Measurements from ENCODE around the gene C1QL2.

Gene C1QL2

DNA sequence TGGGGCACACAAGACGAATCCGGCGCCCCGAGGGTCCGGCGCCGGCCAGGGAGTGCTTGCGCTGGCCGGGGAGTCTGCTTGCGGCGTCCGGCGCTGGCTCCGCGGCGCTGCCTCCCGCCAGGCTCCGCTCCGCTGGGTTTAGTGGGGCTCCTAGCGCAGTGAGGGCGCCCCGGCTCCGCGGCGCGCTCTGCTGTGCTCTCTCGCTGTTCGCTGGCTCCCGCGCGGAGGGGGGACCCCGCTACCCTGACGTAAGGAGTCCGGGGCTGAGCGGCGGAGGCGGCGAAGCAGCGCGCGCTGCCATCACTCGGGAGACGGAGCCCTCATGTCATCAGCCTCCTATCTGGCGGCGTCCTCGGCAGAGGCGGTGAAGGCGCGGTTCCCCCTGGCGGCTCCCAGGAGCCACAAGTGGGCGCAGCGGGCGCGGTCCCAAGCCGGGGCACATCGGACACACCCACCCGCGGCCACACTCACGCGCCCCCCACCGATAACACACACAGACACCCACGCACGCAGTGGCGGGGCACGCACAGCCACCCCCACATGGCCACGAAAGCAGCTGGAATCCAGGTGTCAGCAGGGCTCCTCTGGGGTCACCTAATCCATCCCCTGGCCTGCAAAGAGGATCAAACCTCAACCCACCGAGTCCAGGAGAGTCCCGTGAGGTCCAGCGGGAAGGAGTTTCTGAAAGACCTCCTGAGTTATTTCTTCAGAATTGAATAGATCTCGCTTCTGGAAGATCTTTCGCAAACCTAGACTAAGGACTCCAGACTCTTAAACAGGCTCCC, at the start of gene C1QL2:
Gene C1QL2, minus strand, starts transcription at position 189 of the 785 bp plus-strand sequence. CDS start 482 bp downstream, outside the sequence.
- DNase-seq = no peak

DNA sequence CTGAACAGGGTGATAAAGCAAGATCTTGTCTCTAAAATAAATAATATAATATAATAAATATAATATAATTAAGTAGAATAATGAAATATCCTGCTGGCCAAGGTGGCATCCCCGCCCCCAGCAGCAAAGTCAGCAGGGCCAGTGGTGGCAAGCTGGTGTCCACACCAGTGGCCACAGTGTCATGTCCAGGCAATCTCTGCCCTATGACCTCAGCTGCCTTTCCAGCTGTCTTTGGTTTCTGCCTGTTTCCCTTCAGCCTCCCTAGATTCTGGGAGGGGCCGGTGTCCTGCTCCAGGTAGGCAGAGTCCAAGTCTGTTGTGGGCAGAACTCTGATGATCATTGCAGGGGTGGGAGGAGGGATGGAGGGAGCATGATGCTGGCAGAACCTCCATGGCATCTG, 48.9 kb upstream of the C1QL2 start:
- DNase-seq = no peak

DNA sequence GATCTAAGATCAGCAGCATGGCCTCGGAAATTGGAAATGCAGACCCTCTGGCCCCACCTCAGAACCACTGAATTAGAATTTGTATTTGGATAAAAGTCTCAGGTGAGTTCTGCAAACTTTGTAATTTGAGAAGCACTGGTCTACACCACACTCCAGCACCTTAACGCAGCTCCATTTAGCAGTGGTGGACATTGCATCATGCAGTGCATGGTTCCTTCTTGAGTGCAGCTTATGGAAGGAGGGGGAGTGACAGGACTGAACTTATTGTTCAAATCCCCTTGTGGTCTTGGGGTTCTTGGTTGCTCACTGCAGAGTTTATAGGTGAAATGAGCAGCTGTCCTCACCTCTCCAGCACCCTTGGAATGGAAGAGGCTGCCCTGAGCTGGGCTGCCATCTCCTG, 47.6 kb upstream of the C1QL2 start:
- DNase-seq = no peak

GRCh38 chr2:119205001-119205706, 46.6 kb upstream of the C1QL2 start:
- no peak for DNase-seq

GRCh38 chr2:119204525-119204924, 46.0 kb upstream of the C1QL2 start:
- DNase-seq = no peak

DNA sequence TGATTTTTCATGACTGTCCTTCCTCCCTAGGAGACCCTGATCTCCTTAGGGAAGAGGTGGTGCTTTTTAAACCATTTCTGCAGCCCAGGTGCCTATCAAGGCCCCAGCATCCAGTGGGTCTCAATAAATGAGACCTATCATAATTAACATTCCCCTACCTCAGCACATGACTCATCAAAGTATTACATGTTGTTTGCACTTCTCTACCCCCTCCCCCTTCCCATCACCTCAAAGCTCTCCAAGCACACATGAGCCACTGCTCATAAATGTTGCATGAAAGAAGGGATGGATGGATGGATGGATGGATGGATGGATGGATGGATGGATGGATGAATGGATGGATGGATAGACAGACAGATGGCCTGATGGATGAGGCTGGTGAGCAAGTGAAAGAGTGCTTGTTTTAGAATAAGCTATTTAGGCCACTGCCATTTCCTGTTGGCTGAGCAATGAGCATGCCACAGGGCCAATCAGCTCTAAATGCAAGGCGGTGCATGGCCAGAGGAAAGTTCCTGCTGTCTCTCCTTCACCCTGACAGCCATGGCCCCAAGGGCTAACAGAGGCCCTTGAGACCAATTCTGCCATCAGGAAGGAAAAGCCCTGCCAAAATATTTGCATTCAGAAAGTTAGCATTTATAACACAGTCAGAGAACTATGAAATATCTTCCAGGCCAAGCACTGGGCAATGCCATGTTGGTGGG, 44.2 kb upstream of the C1QL2 start:
- DNase-seq = no peak

DNA sequence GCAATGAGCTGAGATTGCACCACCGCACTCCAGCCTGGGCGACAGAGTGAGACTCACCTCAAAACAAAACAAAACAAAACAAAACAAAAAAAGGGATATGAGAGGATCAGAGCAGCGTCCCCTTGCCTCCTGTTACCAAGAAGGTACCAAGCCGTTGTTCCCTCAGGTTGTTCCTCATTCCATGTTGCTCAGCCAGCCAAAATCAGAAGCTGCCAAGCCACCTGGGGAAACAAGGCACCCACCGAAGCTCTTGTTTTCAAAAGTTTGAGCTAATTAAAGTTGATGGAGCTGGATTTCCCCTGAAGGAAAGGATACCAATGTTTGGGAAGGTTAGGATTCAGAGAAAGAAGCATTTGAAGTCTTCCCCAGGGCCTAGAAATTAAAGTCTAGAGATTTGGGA, 43.3 kb upstream of the C1QL2 start:
- no peak for DNase-seq

GRCh38 chr2:119198240-119198840, 39.8 kb upstream of the C1QL2 start:
- no peak for DNase-seq

DNA sequence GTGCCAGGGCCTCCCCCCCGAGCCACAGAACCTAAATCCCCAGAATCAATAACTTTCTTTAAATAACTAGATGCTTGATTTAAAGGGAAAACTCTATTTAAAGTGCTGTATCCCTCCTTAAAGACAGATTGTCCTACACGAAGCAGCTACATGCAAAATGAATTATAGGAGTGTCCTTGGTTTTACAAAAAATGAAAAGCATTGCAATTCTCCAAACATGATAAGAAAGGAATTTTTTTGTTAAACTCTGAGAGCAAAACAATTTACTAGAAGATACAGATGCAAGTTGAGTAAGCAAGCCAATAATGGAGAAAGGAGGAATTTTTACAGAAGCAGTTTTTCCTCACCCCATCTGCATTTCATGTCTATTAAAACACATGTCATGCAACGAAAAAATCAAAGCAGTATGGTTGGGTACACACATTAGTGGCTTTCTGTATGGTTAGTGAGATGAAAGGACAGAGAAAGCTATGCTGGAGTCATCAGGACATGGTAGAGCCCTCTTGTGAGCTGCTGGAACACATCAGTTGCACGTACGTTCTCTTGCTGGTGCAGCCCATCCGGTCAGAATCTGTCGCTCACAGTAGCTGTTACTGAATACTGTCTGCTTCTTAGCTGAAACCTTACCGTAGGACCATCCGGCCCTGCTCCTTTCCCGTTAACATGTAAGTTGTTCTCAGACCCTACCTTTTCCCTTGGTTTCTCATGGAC, 39.1 kb upstream of the C1QL2 start:
- no peak for DNase-seq

DNA sequence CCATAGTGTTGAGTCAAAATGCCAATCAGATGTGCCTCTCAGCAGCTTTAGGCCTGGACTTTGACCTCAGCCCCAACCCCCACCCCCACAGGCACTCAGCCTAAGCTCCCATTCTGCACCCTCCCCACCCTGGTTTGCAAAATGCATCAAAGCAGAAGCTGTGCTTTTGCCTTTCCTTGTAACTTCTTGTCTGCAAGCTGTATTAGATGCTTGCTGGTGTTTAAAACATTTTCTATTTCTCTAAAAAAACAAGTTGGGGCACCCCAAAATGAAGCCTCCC, 38.5 kb upstream of the C1QL2 start:
- no peak for DNase-seq

DNA sequence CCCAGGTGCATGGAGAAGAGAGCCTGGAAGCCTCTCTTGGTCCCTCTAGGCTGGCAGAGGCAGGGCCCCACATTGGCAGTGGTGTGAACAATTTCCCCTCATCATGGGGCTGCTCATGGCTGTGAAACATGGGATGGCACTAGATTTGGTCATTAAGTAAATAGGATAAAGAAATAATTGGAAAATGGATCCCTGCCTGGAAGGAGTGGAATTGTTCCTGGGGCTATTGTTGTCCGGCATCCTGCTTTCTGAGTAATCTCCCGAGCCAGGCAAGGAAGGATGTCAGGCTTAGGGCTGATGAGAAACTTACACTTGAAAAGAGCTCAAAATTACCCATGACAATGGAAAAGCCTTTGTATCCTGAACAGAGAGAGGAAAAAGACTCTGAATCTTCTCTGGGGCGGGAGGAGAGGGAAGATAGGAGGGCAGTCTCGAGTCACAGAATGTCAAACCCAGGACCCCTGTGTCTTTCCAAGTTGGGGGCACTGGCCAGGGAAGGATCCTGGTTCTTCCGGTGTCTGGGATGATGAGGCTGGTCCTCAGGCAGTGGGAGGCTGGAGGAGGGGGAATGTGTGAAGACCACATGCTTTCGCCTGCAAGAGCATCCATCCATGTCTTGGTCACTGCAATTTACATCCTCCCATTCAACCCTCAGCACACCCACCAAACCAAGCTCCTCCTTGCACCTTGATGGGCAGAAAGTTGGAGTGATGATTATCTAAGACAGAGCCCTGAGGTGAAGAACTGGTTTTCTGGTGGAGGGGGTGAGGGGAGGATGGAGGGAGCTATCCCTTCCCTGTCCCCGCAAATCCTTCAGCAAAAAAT, 38.0 kb upstream of the C1QL2 start:
- DNase-seq = no peak

GRCh38 chr2:119195887-119196286, 37.3 kb upstream of the C1QL2 start:
- no peak for DNase-seq

- no peak for DNase-seq
Observed at GRCh38 chr2:119195001-119195400, 36.5 kb upstream of the C1QL2 start.

GRCh38 chr2:119192893-119193292, 34.3 kb upstream of the C1QL2 start:
- no peak for DNase-seq

GRCh38 chr2:119190321-119191111, 32.0 kb upstream of the C1QL2 start:
- no peak for DNase-seq

- no peak for DNase-seq
Observed at GRCh38 chr2:119184512-119184911, 26.0 kb upstream of the C1QL2 start.

DNA sequence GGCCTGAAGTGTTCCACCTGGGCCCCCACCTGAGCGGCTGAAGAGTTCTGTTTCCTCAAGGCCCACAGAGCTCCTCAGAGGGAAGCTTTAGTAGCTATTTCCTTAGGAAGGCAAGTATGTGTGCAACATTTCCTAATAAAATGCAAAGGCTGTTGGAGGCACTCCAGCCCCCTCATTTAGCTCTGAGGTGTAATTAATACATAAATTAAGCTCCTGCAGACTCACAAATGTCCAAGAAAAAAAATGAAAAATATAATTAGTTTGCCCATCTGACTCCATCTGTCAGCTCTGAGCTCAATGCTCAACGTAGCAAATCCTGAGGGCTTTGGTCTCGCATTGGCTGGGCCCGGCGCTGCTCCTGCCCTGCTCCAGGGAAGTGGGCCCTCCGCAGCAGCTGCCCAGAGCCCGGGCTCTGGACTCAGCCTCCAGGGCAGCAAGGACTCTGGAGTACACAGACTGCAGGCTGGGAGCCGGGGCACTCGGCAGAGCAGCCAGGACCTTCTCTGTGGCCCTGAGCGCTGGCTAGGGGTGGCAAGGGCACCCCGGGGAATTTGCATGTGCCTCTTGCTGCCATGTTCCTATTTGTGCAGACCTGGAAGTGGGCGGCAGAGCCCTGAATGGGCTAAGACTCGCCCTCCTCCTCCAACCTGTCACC, 23.4 kb upstream of the C1QL2 start:
- no peak for DNase-seq

- no peak for DNase-seq
Observed at GRCh38 chr2:119181391-119181790, 22.8 kb upstream of the C1QL2 start.

GRCh38 chr2:119180892-119181291, 22.3 kb upstream of the C1QL2 start:
- no peak for DNase-seq

DNA sequence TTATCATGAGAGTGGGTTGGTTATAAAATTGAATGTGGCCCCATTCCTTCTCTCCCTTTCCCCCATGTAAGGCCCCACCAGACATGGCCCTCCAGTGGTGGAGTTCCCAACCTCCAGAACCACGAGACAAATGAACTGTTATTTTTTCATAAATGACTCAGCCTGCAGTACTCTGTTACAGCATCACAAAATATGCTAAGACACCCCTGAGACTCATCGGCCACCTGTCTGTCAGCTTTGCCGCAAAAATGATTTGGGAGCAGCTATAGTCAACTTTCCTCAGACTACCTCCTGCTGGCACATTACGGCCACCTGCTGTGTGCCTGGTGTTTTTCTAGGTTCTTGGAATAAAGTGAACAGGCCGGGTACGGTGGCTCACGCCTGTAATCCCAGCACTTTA, 21.4 kb upstream of the C1QL2 start:
- no peak for DNase-seq

DNA sequence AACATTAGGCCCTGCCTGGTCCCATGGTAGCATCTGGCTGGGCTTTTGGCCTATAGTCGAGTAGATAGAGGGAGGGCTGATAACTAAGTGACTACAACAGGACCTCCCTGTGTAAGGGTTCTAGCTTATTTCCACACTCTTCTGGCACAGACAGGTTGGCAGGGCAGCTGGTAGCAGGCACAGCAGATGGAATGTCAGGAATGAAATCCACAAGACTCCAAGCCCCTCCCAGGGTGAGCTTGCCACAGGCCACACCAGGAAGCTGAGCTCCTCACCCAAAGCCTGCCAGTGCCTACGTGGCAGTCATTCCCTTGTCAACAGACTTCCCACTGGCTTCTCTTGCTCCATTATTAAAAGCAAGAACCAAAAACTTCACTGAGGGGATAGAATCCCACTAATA, 20.7 kb upstream of the C1QL2 start:
- DNase-seq = no peak

Data from activated CD8-positive, alpha-beta memory T cell treated with anti-CD3 and anti-CD28 coated beads for 24 hours (primary cell).